Hindlimb muscle (tissue), 1 donor: ENCODE results near the gene TCTN1. TPM values are rescaled to one million over a fixed set of nuclear protein-coding genes. Genes with fewer than 3 reads are reported as not detected.
"Not testable (repeated sequence)": the region's sequence is repeated elsewhere in the genome, so short reads cannot be mapped to it uniquely, and the experiment has no call there.

Experiments
- DNase-seq: peaks from one replicate; pipeline ENCODE4 v3.0.0-alpha.2; 2013
- polyA plus RNA-seq: library from polyadenylated mRNA; unstranded; fragments of 120-200 nt; gene quantifications from one replicate; pipeline ENCODE4 v1.2.1, GENCODE V29; 2013; ENCODE audit not compliant: insufficient read length

TCTN1 gene
- 21.5 TPM for polyA plus RNA-seq

GRCh38 chr12:110613771-110614684 lies at the start of gene TCTN1:
Gene TCTN1, plus strand, starts transcription at chr12:110614129. Its CDS starts 54 bp downstream, at chr12:110614183.
- DNase-seq: peak; percentile 93

- no peak for DNase-seq
These were observed 49.4 kb upstream of the TCTN1 start for GRCh38 chr12:110564471-110564991.

GRCh38 chr12:110565894-110566871 lies 47.7 kb upstream of the TCTN1 start:
- no peak for DNase-seq

- DNase-seq: no peak
These were observed 46.9 kb upstream of the TCTN1 start for GRCh38 chr12:110566993-110567392.

- DNase-seq: no peak
These were observed 45.2 kb upstream of the TCTN1 start for GRCh38 chr12:110568752-110569151.

GRCh38 chr12:110569838-110570237 lies 44.1 kb upstream of the TCTN1 start:
- DNase-seq: not testable (repeated sequence)

GRCh38 chr12:110570798-110571197 lies 43.1 kb upstream of the TCTN1 start:
- DNase-seq: not testable (repeated sequence)

- DNase-seq: no peak
These were observed 39.9 kb upstream of the TCTN1 start for GRCh38 chr12:110574044-110574443.

GRCh38 chr12:110574717-110575230 lies 39.2 kb upstream of the TCTN1 start:
- DNase-seq: not testable (repeated sequence)

GRCh38 chr12:110575326-110575725 lies 38.6 kb upstream of the TCTN1 start:
- no peak for DNase-seq

- no peak for DNase-seq
These were observed 37.4 kb upstream of the TCTN1 start for GRCh38 chr12:110576504-110576903.

GRCh38 chr12:110577864-110578693 lies 35.9 kb upstream of the TCTN1 start:
- DNase-seq: no peak

- no peak for DNase-seq
These were observed 35.0 kb upstream of the TCTN1 start for GRCh38 chr12:110578694-110579534.

- DNase-seq: no peak
These were observed 34.2 kb upstream of the TCTN1 start for GRCh38 chr12:110579535-110580253.

- no peak for DNase-seq
These were observed 32.0 kb upstream of the TCTN1 start for GRCh38 chr12:110581931-110582275.

- peak; percentile 71 for DNase-seq
These were observed 31.4 kb upstream of the TCTN1 start for GRCh38 chr12:110582276-110583136.

- DNase-seq: peak; percentile 98
These were observed 30.5 kb upstream of the TCTN1 start, which contains the start of gene PPTC7 for GRCh38 chr12:110583137-110584059. Gene PPTC7, minus strand, starts transcription at chr12:110583318. Its CDS starts 287 bp downstream, at chr12:110583031.
